HL-60 (cell line): ENCODE results near the gene AP3S2.
"Not testable (repeated sequence)": the region's sequence is repeated elsewhere in the genome, so short reads cannot be mapped to it uniquely, and the experiment has no call there.

Source experiments
- DNase-seq, 2 experiments: peaks; one replicate each; pipeline ENCODE4 v3.0.0-alpha.2; 2010 to 2020; ENCODE audit warnings: low read depth in 1 of 2, low spot score in 1 of 2
- H3K27ac ChIP-seq: fragments of 250-450 bp; sonication (Bioruptor Pico); replicated peaks from 2 replicates; pipeline ENCODE4 v1.5.1; 2020; ENCODE audit warnings: mild to moderate bottlenecking, moderate library complexity
- H3K27me3 ChIP-seq: fragments of 250-450 bp; sonication (Bioruptor Pico); 2 replicates; pipeline ENCODE4 v1.5.1; 2021; ENCODE audit warnings: mild to moderate bottlenecking, moderate library complexity; ENCODE audit not compliant: insufficient read depth, poor library complexity, severe bottlenecking
- H3K4me3 ChIP-seq: replicated peaks from 2 replicates; pipeline ENCODE4 v1.5.1; 2011; ENCODE audit warnings: mild to moderate bottlenecking, control low read depth, low read length; ENCODE audit not compliant: insufficient read depth
- GABPA ChIP-seq: IDR thresholded peaks from 2 replicates; pipeline ENCODE4 v1.6.1; 2012; ENCODE audit warnings: low read depth
- POLR2AphosphoS5 ChIP-seq: IDR thresholded peaks from 2 replicates; pipeline ENCODE4 v1.6.1; 2012; ENCODE audit warnings: low read depth
- REST ChIP-seq: IDR thresholded peaks from 2 replicates; pipeline ENCODE4 v1.6.1; 2012; ENCODE audit warnings: low read depth; ENCODE audit not compliant: insufficient replicate concordance
- SPI1 ChIP-seq: IDR thresholded peaks from 2 replicates; pipeline ENCODE4 v1.6.1; 2012; ENCODE audit warnings: low read depth, mild to moderate bottlenecking, borderline replicate concordance
- TF ChIP-seq, protein P1 (sequence below): IDR thresholded peaks from one replicate; pipeline ENCODE4 v1.5.1; 2011; ENCODE audit warnings: low read length, control low read depth, inconsistent platforms; ENCODE audit not compliant: insufficient read depth

AP3S2 gene

GRCh38 chr15:89875741-89876140, 18.1 kb downstream of the AP3S2 start:
- DNase-seq, result no peak
- H3K27me3 ChIP-seq, result no peaks in the 10 kb centered on the region
- TF ChIP-seq POLR2AphosphoS5 (no peak), GABPA (no peak)
- H3K27ac ChIP-seq, result peak overlapping the region; percentile 18; the same call in 1 of the 2 replicates
- no peak overlapping the region for H3K4me3 ChIP-seq

GRCh38 chr15:89874926-89875564, 18.7 kb downstream of the AP3S2 start:
- Histone ChIP-seq H3K27me3 (no peaks in the 10 kb centered on the region), H3K27ac (peak overlapping the region; percentile 26), H3K4me3 (no peak overlapping the region)
- no peak for TF ChIP-seq REST
- TF ChIP-seq, protein P1, sequence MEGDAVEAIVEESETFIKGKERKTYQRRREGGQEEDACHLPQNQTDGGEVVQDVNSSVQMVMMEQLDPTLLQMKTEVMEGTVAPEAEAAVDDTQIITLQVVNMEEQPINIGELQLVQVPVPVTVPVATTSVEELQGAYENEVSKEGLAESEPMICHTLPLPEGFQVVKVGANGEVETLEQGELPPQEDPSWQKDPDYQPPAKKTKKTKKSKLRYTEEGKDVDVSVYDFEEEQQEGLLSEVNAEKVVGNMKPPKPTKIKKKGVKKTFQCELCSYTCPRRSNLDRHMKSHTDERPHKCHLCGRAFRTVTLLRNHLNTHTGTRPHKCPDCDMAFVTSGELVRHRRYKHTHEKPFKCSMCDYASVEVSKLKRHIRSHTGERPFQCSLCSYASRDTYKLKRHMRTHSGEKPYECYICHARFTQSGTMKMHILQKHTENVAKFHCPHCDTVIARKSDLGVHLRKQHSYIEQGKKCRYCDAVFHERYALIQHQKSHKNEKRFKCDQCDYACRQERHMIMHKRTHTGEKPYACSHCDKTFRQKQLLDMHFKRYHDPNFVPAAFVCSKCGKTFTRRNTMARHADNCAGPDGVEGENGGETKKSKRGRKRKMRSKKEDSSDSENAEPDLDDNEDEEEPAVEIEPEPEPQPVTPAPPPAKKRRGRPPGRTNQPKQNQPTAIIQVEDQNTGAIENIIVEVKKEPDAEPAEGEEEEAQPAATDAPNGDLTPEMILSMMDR, result peak; percentile 94
- DNase-seq, result peak; percentile 66 to 84

- H3K27ac ChIP-seq, result no peak overlapping the region
- no peak overlapping the region for H3K4me3 ChIP-seq
- H3K27me3 ChIP-seq, result no peaks in the 10 kb centered on the region
- DNase-seq, result no peak
- no peak for TF ChIP-seq GABPA
- no peak for TF ChIP-seq REST
- TF ChIP-seq POLR2AphosphoS5, result no peak
- TF ChIP-seq SPI1, result no peak
Observed at GRCh38 chr15:89870688-89871288, 23.0 kb downstream of the AP3S2 start.

DNA sequence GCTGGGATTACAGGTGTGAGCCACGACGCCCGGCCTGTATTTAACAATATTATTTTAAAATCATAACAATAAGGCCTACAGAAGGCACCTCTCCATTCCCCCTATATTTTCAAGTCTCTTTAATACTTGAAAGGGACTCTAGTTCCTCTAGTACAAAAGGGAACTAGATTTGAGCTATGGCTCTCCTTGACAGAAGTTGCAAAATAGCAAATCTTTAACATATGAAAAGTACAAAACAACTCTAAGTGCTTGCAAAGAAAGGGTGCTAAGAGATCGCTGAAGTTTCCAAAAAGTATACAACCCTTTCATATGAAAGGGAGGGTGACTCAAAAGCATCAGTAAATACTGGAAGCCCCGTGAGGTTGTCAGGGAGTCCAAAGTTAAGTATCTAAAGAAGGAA, 23.8 kb downstream of the AP3S2 start:
- Histone ChIP-seq H3K4me3 (no peak overlapping the region), H3K27me3 (no peaks in the 10 kb centered on the region), H3K27ac (no peak overlapping the region)
- no peak for DNase-seq
- TF ChIP-seq POLR2AphosphoS5, result no peak
- no peak for TF ChIP-seq GABPA
- no peak for TF ChIP-seq REST
- TF ChIP-seq, protein P1, result no peak
- TF ChIP-seq SPI1, result no peak

DNA sequence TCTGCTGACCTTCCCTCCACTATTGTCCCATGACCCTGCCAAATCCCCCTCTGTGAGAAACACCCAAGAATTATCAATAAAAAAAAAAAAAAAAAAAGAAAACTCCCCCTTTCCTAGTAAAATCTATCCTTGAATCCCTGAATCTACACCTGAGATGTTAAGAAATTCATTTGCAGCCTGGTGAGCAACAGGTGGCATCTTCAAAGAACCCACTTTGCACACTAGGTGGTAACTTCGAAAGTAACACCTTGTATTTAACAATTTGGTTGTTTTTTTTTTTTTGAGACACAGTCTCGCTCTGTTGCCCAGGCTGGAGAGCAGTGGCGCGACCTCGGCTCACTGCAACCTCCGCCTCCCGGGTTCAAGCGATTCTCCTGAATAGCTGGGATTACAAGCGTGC, 24.3 kb downstream of the AP3S2 start:
- not testable (repeated sequence) for H3K27me3 ChIP-seq, H3K4me3 ChIP-seq, DNase-seq, H3K27ac ChIP-seq
